T follicular helper cell (primary cell): ENCODE measurements around the gene ANO10.
A peak's percentile ranks its signal among the peaks of the same experiment; 100 is the strongest.

Source experiments
- DNase-seq: peaks from one replicate; pipeline ENCODE4 v3.0.0-alpha.2; 2020; ENCODE audit warnings: low read depth

The ANO10 gene

GRCh38 chr3:43348350-43348749 lies 273.5 kb downstream of the ANO10 start:
- DNase-seq, result no peak

GRCh38 chr3:43347774-43348173 lies 274.0 kb downstream of the ANO10 start:
- DNase-seq, result no peak

- DNase-seq, result peak; percentile 32
These were observed 274.6 kb downstream of the ANO10 start for GRCh38 chr3:43346978-43347749.

- DNase-seq, result no peak
These were observed 275.9 kb downstream of the ANO10 start for GRCh38 chr3:43345877-43346276.

- DNase-seq, result no peak
These were observed 276.6 kb downstream of the ANO10 start for GRCh38 chr3:43345246-43345645.

- DNase-seq, result no peak
These were observed 277.3 kb downstream of the ANO10 start for GRCh38 chr3:43344520-43344919.

GRCh38 chr3:43343815-43344214 lies 278.0 kb downstream of the ANO10 start:
- DNase-seq, result no peak

GRCh38 chr3:43343185-43343584 lies 278.6 kb downstream of the ANO10 start:
- DNase-seq, result no peak

GRCh38 chr3:43341788-43342187 lies 280.0 kb downstream of the ANO10 start:
- DNase-seq, result no peak

GRCh38 chr3:43340403-43340802 lies 281.4 kb downstream of the ANO10 start:
- no peak for DNase-seq

GRCh38 chr3:43338295-43338694 lies 283.5 kb downstream of the ANO10 start:
- no peak for DNase-seq

GRCh38 chr3:43335799-43336198 lies 286.0 kb downstream of the ANO10 start:
- no peak for DNase-seq

GRCh38 chr3:43334976-43335375 lies 286.8 kb downstream of the ANO10 start:
- no peak for DNase-seq

- no peak for DNase-seq
These were observed 290.4 kb downstream of the ANO10 start for GRCh38 chr3:43331381-43331780.

- no peak for DNase-seq
These were observed 290.8 kb downstream of the ANO10 start for GRCh38 chr3:43330981-43331380.

- DNase-seq, result no peak
These were observed 293.2 kb downstream of the ANO10 start for GRCh38 chr3:43328653-43329052.

- DNase-seq, result no peak
These were observed 294.2 kb downstream of the ANO10 start for GRCh38 chr3:43327582-43327979.

GRCh38 chr3:43326891-43327581 lies 294.8 kb downstream of the ANO10 start:
- no peak for DNase-seq

- DNase-seq, result no peak
These were observed 298.3 kb downstream of the ANO10 start for GRCh38 chr3:43323541-43323940.

- DNase-seq, result no peak
These were observed 301.5 kb downstream of the ANO10 start for GRCh38 chr3:43320288-43320687.

- DNase-seq, result no peak
These were observed 302.0 kb downstream of the ANO10 start for GRCh38 chr3:43319794-43320193.

- DNase-seq, result no peak
These were observed 302.4 kb downstream of the ANO10 start for GRCh38 chr3:43319376-43319775.

- no peak for DNase-seq
These were observed 304.1 kb downstream of the ANO10 start for GRCh38 chr3:43317461-43318316.
